ENCODE results near the gene RHOH. TPM values are rescaled to one million over a fixed set of nuclear protein-coding genes. Genes with fewer than 3 reads are reported as not detected.

The RHOH gene
- total RNA-seq, 2 experiments from 2014 or later = 38.2 to 83.2 TPM

GRCh38 chr4:40255393-40256281, 58.8 kb downstream of the RHOH start:
- POLR2A ChIA-PET = interaction anchor here (1.9 kb wide), 1 partner anchor 12 kb away, joined by 4 read pairs; no protein-coding TSS in a partner anchor
- H2AFZ ChIP-seq (ENCODE audit: low read length) = no peak overlapping the region
- no peaks in the 10 kb centered on the region for H3K4me1 ChIP-seq (ENCODE audit: insufficient read depth, low read length, poor library complexity, severe bottlenecking)
- H4K20me1 ChIP-seq (ENCODE audit: insufficient read depth, low read length) = no peaks in the 10 kb centered on the region
- CTCF ChIA-PET (ENCODE audit: unreplicated experiment) = no interaction called here
- no peaks in the 10 kb centered on the region for H3K9me3 ChIP-seq (ENCODE audit: low read length)
- no peaks in the 10 kb centered on the region for H3K36me3 ChIP-seq (ENCODE audit: insufficient read depth, low read length)
- no peak overlapping the region for H3K4me2 ChIP-seq (ENCODE audit: low read length)
- no peaks in the 10 kb centered on the region for H3K79me2 ChIP-seq (ENCODE audit: insufficient read depth, low read depth, low read length)
- intact Hi-C loops (cut with micrococcal nuclease; ENCODE audit: unreplicated experiment) = no loop called here
- no peaks in the 10 kb centered on the region for H3K9me2 ChIP-seq (ENCODE audit: insufficient read depth, low read length)
- BruUV-seq (replicated peaks) = no TSS peak
- TF ChIP-seq EZH2phosphoT487 (IDR thresholded peaks at IDR 0.05; ENCODE audit: borderline replicate concordance, low read depth, low read length) = no peak
- no peak for TF ChIP-seq CTCF (conservative IDR thresholded peaks at IDR 0.05; ENCODE audit: low read length)
- no peak overlapping the region for H3K27ac ChIP-seq (ENCODE audit: low read depth, low read length, poor library complexity, severe bottlenecking)
- DNase-seq (ENCODE audit: low spot score) = no peak
- no peak overlapping the region for H3K4me3 ChIP-seq (ENCODE audit: low read depth, low read length, poor library complexity, severe bottlenecking)

GRCh38 chr4:40256329-40256728, 59.5 kb downstream of the RHOH start:
- H3K4me3 ChIP-seq (ENCODE audit: low read depth, low read length, poor library complexity, severe bottlenecking) = no peak overlapping the region
- H3K36me3 ChIP-seq (ENCODE audit: insufficient read depth, low read length) = no peaks in the 10 kb centered on the region
- no peak for TF ChIP-seq EZH2phosphoT487 (IDR thresholded peaks at IDR 0.05; ENCODE audit: borderline replicate concordance, low read depth, low read length)
- DNase-seq (ENCODE audit: low spot score) = no peak
- H3K79me2 ChIP-seq (ENCODE audit: insufficient read depth, low read depth, low read length) = no peaks in the 10 kb centered on the region
- intact Hi-C loops (cut with micrococcal nuclease; ENCODE audit: unreplicated experiment) = no loop called here
- ChIA-PET CTCF (ENCODE audit: unreplicated experiment) (no interaction called here), POLR2A (interaction anchor here (0.5 to 1.9 kb wide), 2 partner anchors 12 to 60 kb away, joined by 3 to 4 read pairs; no protein-coding TSS in a partner anchor)
- no peaks in the 10 kb centered on the region for H4K20me1 ChIP-seq (ENCODE audit: insufficient read depth, low read length)
- H3K9me2 ChIP-seq (ENCODE audit: insufficient read depth, low read length) = no peaks in the 10 kb centered on the region
- no peak overlapping the region for H3K27ac ChIP-seq (ENCODE audit: low read depth, low read length, poor library complexity, severe bottlenecking)
- no TSS peak for BruUV-seq (replicated peaks)
- no peak overlapping the region for H2AFZ ChIP-seq (ENCODE audit: low read length)
- H3K4me1 ChIP-seq (ENCODE audit: insufficient read depth, low read length, poor library complexity, severe bottlenecking) = no peaks in the 10 kb centered on the region
- H3K4me2 ChIP-seq (ENCODE audit: low read length) = no peak overlapping the region
- no peaks in the 10 kb centered on the region for H3K9me3 ChIP-seq (ENCODE audit: low read length)

- Histone ChIP-seq H3K9me3 (ENCODE audit: low read length) (no peaks in the 10 kb centered on the region), H2AFZ (ENCODE audit: low read length) (no peak overlapping the region), H3K4me2 (ENCODE audit: low read length) (no peak overlapping the region), H3K27ac (ENCODE audit: low read depth, low read length, poor library complexity, severe bottlenecking) (no peak overlapping the region), H3K36me3 (ENCODE audit: insufficient read depth, low read length) (no peaks in the 10 kb centered on the region), H4K20me1 (ENCODE audit: insufficient read depth, low read length) (no peaks in the 10 kb centered on the region), H3K4me1 (ENCODE audit: insufficient read depth, low read length, poor library complexity, severe bottlenecking) (no peaks in the 10 kb centered on the region), H3K79me2 (ENCODE audit: insufficient read depth, low read depth, low read length) (no peaks in the 10 kb centered on the region), H3K4me3 (ENCODE audit: low read depth, low read length, poor library complexity, severe bottlenecking) (no peak overlapping the region), H3K9me2 (ENCODE audit: insufficient read depth, low read length) (no peaks in the 10 kb centered on the region)
- ChIA-PET CTCF (ENCODE audit: unreplicated experiment) (no interaction called here), POLR2A (interaction anchor here (0.5 to 1.9 kb wide), 2 partner anchors 11 to 59 kb away, joined by 3 to 4 read pairs; no protein-coding TSS in a partner anchor)
- DNase-seq (ENCODE audit: low spot score) = no peak
- TF ChIP-seq EZH2phosphoT487 (IDR thresholded peaks at IDR 0.05; ENCODE audit: borderline replicate concordance, low read depth, low read length) (no peak), CTCF (conservative IDR thresholded peaks at IDR 0.05; ENCODE audit: low read length) (no peak)
- BruUV-seq (replicated peaks) = no TSS peak
- intact Hi-C loops (cut with micrococcal nuclease; ENCODE audit: unreplicated experiment) = no loop called here
Measured at GRCh38 chr4:40256817-40257216, 60.0 kb downstream of the RHOH start.

Measured in OCI-LY7 (cell line).